Measurements from ENCODE around the gene BATF3.

GRCh38 chr1:212699625-212700222 is at the start of gene BATF3:
- TF ChIP-seq CTCF (IDR thresholded peaks at IDR 0.05) = no peak
- TF ChIP-seq POLR2A (IDR thresholded peaks at IDR 0.05) = no peak
